Heart left ventricle (tissue), 16 donors: ENCODE results near the gene KCNE2. TPM values are rescaled to one million over a fixed set of nuclear protein-coding genes. Genes with fewer than 3 reads are reported as not detected.

Experiments used
- ATAC-seq, 4 donors: fragments of 200-7000 bp; cut with Tn5 transposase; one replicate each; pipeline ENCODE4 v1.9.1; 2020 to 2022; ENCODE audit warnings: moderate library complexity in 4 of 4, mild to moderate bottlenecking in 3 of 4, moderate number of reproducible peaks in 1 of 4
- DNase-seq, 5 donors: peaks; one replicate each; pipeline ENCODE4 v3.0.0-alpha.2; 2020
- H3K27ac ChIP-seq, 12 donors: fragments of 200-600 bp; sonication (generic) in 4 of 12; one replicate each; pipeline versions ENCODE4 v1.5.0 to v1.8.0; 2016 to 2022; ENCODE audit warnings: mild to moderate bottlenecking in 2 of 12
- H3K27me3 ChIP-seq, 9 donors: fragments of 200-600 bp; sonication (generic) in 2 of 9; one replicate each; pipeline versions ENCODE4 v1.5.1 to v1.8.0; 2016 to 2022; ENCODE audit warnings: mild to moderate bottlenecking in 3 of 9
- H3K36me3 ChIP-seq, 9 donors: fragments of 200-600 bp; sonication (generic) in 2 of 9; one replicate each; pipeline versions ENCODE4 v1.5.0 to v1.8.0; 2018 to 2022; ENCODE audit warnings: mild to moderate bottlenecking in 2 of 9
- H3K4me1 ChIP-seq, 12 donors: fragments of 200-600 bp; sonication (generic) in 4 of 12; one replicate each; pipeline versions ENCODE4 v1.5.0 to v1.8.0; 2016 to 2022; ENCODE audit warnings: mild to moderate bottlenecking in 3 of 12
- H3K4me3 ChIP-seq, 12 donors: fragments of 200-600 bp; sonication (generic) in 4 of 12; one replicate each; pipeline versions ENCODE4 v1.5.0 to v1.8.0; 2017 to 2022; ENCODE audit warnings: mild to moderate bottlenecking in 9 of 12, moderate library complexity in 4 of 12
- H3K9me3 ChIP-seq, 12 donors: fragments of 200-600 bp; sonication (generic) in 4 of 12; one replicate each; pipeline versions ENCODE4 v1.5.0 to v1.8.0; 2016 to 2022; ENCODE audit warnings: mild to moderate bottlenecking in 1 of 12
- CTCF ChIP-seq, 12 donors: fragments of 200-600 bp; sonication (generic) in 4 of 12; IDR thresholded peaks; one replicate each; pipeline versions ENCODE4 v1.5.0 to v1.8.0; 2018 to 2022; ENCODE audit warnings: antibody characterized with exemption in 12 of 12, mild to moderate bottlenecking in 5 of 12
- POLR2A ChIP-seq, 2 donors: fragments of 450-650 bp; IDR thresholded peaks; one replicate each; pipeline ENCODE4 v1.6.1; 2017; ENCODE audit warnings: antibody characterized with exemption in 2 of 2, mild to moderate bottlenecking in 2 of 2, moderate library complexity in 2 of 2
- WGBS, 4 donors: extraction: QIAGEN DNeasy Blood & Tissue Kit in 2 of 4; methylation state at CpG; one replicate each; pipeline versions ENCODE4 v1.1.5 to v1.1.7; 2013 to 2018; 5-methylcytosine and 5-hydroxymethylcytosine counted together
- intact Hi-C, 10 donors: fragments of 100-400 bp; cut with DNase I; formaldehyde crosslinking; loops; one replicate each; pipeline versions ENCODE4 v1.11.1 to v1.14.2; 2022
- polyA plus RNA-seq, 2 donors: library from polyadenylated mRNA; stranded (reverse); fragments of 200-250 nt; gene quantifications; one replicate each; pipeline ENCODE4 v1.2.3, GENCODE V29; 2013
- total RNA-seq, 9 donors: library from RNA; depleted of rRNA in 2 of 9; stranded (reverse); fragments of >200 nt in 2 of 9; fragmentation: NEBNext Ultra II Directional in 3 of 9; extraction: Animal tissue kit (Norgen Biotek cat#: 25700) in 3 of 9; gene quantifications; one replicate each; pipeline versions ENCODE4 v1.1.0 to v1.2.4, GENCODE V29; 2016 to 2023
- donor health status: ischemic (EF 13 %, LVEDD 7.1; RV severe dilation, severe dysfunction).
- donor health status: healthy with polysubstance abuse.
- donor health status: DM: no; HTN: yes; CAD: no.
- donor health status: DM: no; HTN: no; CAD: no.
- donor health status: ischemic (EF 25% LVEDD 6.9; RV normal size, moderate dysfunction).
- donor health status: ischemic (EF 25% LVEDD 5.7; RV mildly dilated, moderate dysfunction).
- donor health status: healthy.
- donor health status: DM: yes; HTN: yes; CAD: no.
- donor health status: ischemic (EF 35%, LVEDD 5.7; RV mildly dilated, moderate dysfunction).
- donor health status: nonischemic (EF 11% LVEDD 7.7; RV severe dilation, severe dysfunction).
- donor health status: DM: yes; HTN: yes; CAD: no.
- donor health status: PGD.
- donor health status: ischemic (EF 29% LVEDD 5.4; RV normal size, mild dysfunction).
- donor health status: nonischemic (EF 23%, LVEDD 6.1; RV moderate dilation, normal function).

Gene KCNE2
- total and polyA plus RNA-seq, 11 donors, result 0.07 TPM; not detected in 10

- Histone ChIP-seq H3K27me3 (peaks cover 0 to 14% (median 0%) of the 10 kb centered on the region in 9 donors), H3K4me3 (no peak overlapping the region), H3K27ac (no peak overlapping the region), H3K36me3 (no peaks in the 10 kb centered on the region), H3K4me1 (peaks cover 0 to 9% (median 0%) of the 10 kb centered on the region in 12 donors), H3K9me3 (peaks cover 0 to 8% (median 0%) of the 10 kb centered on the region in 12 donors)
- no peak for ATAC-seq
- TF ChIP-seq CTCF (IDR thresholded peaks at IDR 0.05), result no peak
- no peak for TF ChIP-seq POLR2A (IDR thresholded peaks at IDR 0.05)
- 91% methylated on average over 12 of the region's 12 CpGs for WGBS, 4 donors
- DNase-seq, result no peak
- intact Hi-C loops, result no loop called here
These were observed 3.1 kb upstream of the KCNE2 start for GRCh38 chr21:34360488-34361241.

GRCh38 chr21:34362136-34362444 is 1.7 kb upstream of the KCNE2 start:
- no peak for ATAC-seq
- Histone ChIP-seq H3K36me3 (no peaks in the 10 kb centered on the region), H3K27me3 (peaks cover 0 to 14% (median 0%) of the 10 kb centered on the region in 9 donors), H3K27ac (no peak overlapping the region), H3K4me1 (peaks cover 0 to 9% (median 0%) of the 10 kb centered on the region in 12 donors), H3K4me3 (no peak overlapping the region), H3K9me3 (peaks cover 0 to 8% (median 0%) of the 10 kb centered on the region in 12 donors)
- 24 to 34% (median 27%) methylated on average over 3 of the region's 3 CpGs for WGBS, 4 donors
- intact Hi-C loops, result no loop called here
- no peak for DNase-seq
- TF ChIP-seq CTCF (IDR thresholded peaks at IDR 0.05), result peak in 3 of 12 donors; percentile 10 to 41 (median 30)
- TF ChIP-seq POLR2A (IDR thresholded peaks at IDR 0.05), result no peak

GRCh38 chr21:34362670-34363069 is 1.1 kb upstream of the KCNE2 start:
- DNase-seq (no peak), ATAC-seq (no peak)
- peaks cover 0 to 9% (median 0%) of the 10 kb centered on the region in 12 donors for H3K4me1 ChIP-seq
- no peaks in the 10 kb centered on the region for H3K36me3 ChIP-seq
- no peak overlapping the region for H3K4me3 ChIP-seq
- peaks cover 0 to 14% (median 0%) of the 10 kb centered on the region in 9 donors for H3K27me3 ChIP-seq
- no peak overlapping the region for H3K27ac ChIP-seq
- intact Hi-C loops, result no loop called here
- 93 to 99% (median 97%) methylated on average over 3 of the region's 3 CpGs for WGBS, 4 donors
- TF ChIP-seq POLR2A (IDR thresholded peaks at IDR 0.05) (no peak), CTCF (IDR thresholded peaks at IDR 0.05) (no peak)
- H3K9me3 ChIP-seq, result peaks cover 0 to 8% (median 0%) of the 10 kb centered on the region in 12 donors

- no peak for DNase-seq
- TF ChIP-seq POLR2A (IDR thresholded peaks at IDR 0.05) (no peak), CTCF (IDR thresholded peaks at IDR 0.05) (no peak)
- Histone ChIP-seq H3K27me3 (peaks cover 0 to 6% (median 0%) of the 10 kb centered on the region in 9 donors), H3K9me3 (no peaks in the 10 kb centered on the region), H3K36me3 (no peaks in the 10 kb centered on the region), H3K27ac (no peak overlapping the region), H3K4me3 (no peak overlapping the region), H3K4me1 (peaks cover 0 to 9% (median 0%) of the 10 kb centered on the region in 12 donors)
- intact Hi-C loops, result no loop called here
- ATAC-seq, result no peak
These were observed 1.1 kb downstream of the KCNE2 start for GRCh38 chr21:34364921-34365320.
